HG03565 (cell line): ENCODE data around the gene TSACC.

Experiments
- ATAC-seq: cut with Tn5 transposase; IDR thresholded peaks from one replicate; pipeline ENCODE4 v1.9.1; 2021; ENCODE audit warnings: mild to moderate bottlenecking, moderate library complexity; ENCODE audit not compliant: unreplicated experiment

The TSACC gene

DNA sequence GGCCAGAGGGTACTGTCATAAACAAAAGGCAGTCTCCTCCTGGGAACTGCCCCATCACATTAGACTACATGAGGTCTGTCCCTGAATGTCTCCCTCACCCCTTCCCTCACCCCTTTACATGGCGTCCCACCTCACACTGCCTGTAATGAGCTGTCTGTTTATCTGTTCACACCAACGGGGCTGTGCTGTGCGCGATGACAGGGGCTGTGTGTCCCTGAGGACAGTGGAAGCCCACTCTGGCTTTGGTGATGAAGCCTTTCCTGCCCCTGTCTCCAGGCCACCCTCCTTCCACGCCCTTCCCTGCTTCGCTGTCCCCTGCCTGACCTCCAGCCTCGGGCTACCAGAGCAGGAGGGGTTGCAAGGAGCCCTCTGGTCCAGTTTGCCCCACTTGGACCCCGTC is 53.4 kb downstream of the TSACC start:
- ATAC-seq: no peak

- no peak for ATAC-seq
Measured at GRCh38 chr1:156392452-156392853, 54.1 kb downstream of the TSACC start.

DNA sequence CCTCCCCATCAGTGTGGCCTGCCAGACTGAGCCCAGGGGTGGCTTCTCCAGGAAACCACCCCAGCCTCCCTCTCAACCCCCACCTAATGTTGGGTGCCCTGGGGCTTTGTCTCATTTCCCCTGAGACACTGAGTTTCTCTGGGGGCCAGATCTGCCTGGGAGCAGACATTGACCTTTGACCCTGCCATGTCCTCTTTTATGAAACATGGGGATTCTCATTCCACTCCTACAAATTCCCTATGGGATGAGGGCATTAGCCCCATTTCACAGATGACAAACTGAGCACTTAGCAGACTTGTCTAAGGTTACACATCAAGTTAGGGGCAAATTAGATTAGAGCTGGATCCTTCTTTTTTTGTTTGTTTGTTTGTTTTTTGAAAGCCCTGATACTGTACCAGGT is 54.8 kb downstream of the TSACC start:
- ATAC-seq: no peak

DNA sequence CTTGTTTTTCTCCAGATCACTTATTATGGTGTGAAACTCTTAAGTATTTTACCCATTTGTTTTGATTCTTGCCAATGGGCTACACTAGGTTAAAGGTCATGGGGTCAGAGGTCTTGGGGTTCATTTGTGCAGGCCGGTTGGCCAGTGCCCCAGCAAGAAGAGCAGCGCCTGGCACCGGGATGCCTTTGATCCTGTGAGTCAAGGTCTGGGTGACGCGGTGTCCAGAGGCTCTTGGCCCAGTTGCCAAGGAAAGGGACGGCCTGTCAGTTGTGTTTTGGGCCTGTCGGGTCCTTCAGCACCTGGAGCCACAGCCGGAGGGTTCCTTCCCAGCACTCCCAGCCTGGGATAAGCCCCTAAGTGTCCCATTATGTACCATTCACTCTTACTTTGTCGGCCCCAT is 55.8 kb downstream of the TSACC start:
- no peak for ATAC-seq

DNA sequence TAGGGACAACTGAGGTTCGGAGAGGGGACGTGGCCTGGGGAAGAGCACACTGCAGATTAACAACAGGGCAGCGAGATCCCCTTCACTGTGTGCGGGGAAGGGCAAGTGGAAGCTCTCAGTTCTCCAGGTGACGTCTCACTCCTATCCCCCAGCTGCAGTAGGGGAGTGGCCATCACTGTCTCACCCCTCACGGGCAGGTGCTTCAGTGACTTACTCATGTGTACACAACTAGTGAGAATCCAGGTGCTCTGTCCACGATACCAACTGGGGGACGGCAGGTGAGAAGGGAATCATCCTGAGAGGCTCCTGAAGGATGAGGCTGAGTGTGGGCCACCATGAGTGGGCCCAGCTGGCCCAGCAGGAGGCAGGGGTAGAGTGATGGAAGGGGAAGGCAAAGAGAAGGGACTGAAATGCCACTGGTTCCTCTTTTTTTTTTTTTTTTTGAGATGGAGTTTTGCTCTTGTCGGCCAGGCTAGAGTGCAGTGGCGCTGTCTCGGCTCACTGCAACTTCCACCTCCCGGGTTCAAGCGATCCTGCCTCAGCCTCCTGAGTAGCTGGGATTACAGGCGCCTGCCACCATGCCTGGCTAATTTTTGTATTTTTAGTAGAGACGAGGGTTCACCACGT is 56.6 kb downstream of the TSACC start:
- ATAC-seq: no peak
